Activated T-helper 1 cell treated with anti-CD3 and anti-CD28 coated beads, Interleukin-12 subunit alpha, Interleukin-12 subunit beta, Interleukin-2, Interleukin-4 antibody, amounts not matched to agents 30 ng/mL and 10 ng/mL and 1 ng/mL, durations not matched to agents 14 hours and 24 hours and 36 hours (primary cell): ENCODE data around the gene DHRS4. TPM values are rescaled to one million over a fixed set of nuclear protein-coding genes. Genes with fewer than 3 reads are reported as not detected.
A peak's percentile ranks its signal among the peaks of the same experiment; 100 is the strongest.
"Not testable (repeated sequence)": the region's sequence is repeated elsewhere in the genome, so short reads cannot be mapped to it uniquely, and the experiment has no call there.

ENCODE experiments used
- DNase-seq: peaks from one replicate; pipeline ENCODE4 v3.0.0; 2021; ENCODE audit warnings: low spot score
- H3K27ac Mint-ChIP-seq: one replicate; pipeline ENCODE4 v1.8.0; 2021; ENCODE audit warnings: mild to moderate bottlenecking, mixed read lengths
- H3K27me3 Mint-ChIP-seq: one replicate; pipeline ENCODE4 v1.8.0; 2022; ENCODE audit warnings: mild to moderate bottlenecking, moderate library complexity, mixed read lengths; ENCODE audit not compliant: insufficient read depth
- H3K36me3 Mint-ChIP-seq: one replicate; pipeline ENCODE4 v1.8.0; 2021; ENCODE audit warnings: low read depth, mixed read lengths
- H3K4me1 Mint-ChIP-seq: one replicate; pipeline ENCODE4 v1.8.0; 2021; ENCODE audit warnings: low read depth, mixed read lengths
- H3K4me3 Mint-ChIP-seq: one replicate; pipeline ENCODE4 v1.8.0; 2021; ENCODE audit warnings: mild to moderate bottlenecking, moderate library complexity, mixed read lengths
- H3K9me3 Mint-ChIP-seq: one replicate; pipeline ENCODE4 v1.8.0; 2021; ENCODE audit warnings: mixed read lengths
- intact Hi-C: fragments of 100-400 bp; cut with micrococcal nuclease; formaldehyde crosslinking; loops from one replicate; pipeline ENCODE4 v1.15.1; 2024
- total RNA-seq: library from RNA; stranded (reverse); gene quantifications from 2 replicates; pipeline ENCODE4 v1.2.3, GENCODE V29; 2022

DHRS4 gene
- total RNA-seq, 1 donor from 2014 or later, result 18.4 TPM

- intact Hi-C loops, result no loop called here
- Mint-ChIP-seq H3K9me3 (peaks cover 7% of the 10 kb centered on the region), H3K4me1 (peaks cover 16% of the 10 kb centered on the region), H3K27me3 (no peaks in the 10 kb centered on the region), H3K4me3 (no peak overlapping the region), H3K36me3 (peaks cover 3% of the 10 kb centered on the region), H3K27ac (peak overlapping the region; percentile 18)
- DNase-seq, result no peak
These were observed 3.0 kb upstream of the DHRS4 start for GRCh38 chr14:23950411-23951135.

GRCh38 chr14:23951136-23951466 lies 2.5 kb upstream of the DHRS4 start:
- H3K4me1 Mint-ChIP-seq, result peaks cover 16% of the 10 kb centered on the region
- H3K27me3 Mint-ChIP-seq, H3K36me3 Mint-ChIP-seq, H3K9me3 Mint-ChIP-seq, intact Hi-C loops, DNase-seq, H3K4me3 Mint-ChIP-seq, H3K27ac Mint-ChIP-seq: not testable (repeated sequence)

DNA sequence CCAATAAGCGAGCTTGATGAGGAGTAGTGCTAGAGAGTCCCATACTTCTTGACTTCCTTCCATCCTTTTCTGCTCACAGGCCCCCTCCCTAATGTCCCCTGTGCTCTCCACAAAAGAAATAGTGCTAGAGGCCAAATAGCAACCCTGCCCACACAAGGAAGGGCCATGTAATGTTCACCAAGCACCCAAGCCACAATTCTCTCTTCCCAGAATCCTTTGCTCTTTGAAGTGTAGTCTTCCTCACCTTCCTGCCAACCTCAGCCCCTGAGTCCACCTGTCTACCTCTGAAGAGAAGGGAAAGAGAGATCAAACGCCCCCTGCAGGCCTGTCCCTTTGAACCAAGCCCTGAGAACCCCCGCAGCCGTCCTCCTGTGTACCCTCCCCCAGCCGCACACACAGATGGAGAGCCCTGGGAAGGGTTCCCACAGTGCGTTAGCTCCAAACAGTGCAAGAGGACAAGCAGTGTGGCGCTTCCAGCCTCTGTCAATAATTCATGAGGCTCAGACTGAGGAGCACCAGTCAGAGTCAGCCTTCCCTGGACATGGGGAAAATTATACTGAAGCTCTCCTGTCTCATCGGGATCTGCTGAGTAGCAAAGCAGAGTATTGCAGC lies 1.9 kb upstream of the DHRS4 start:
- DNase-seq, result no peak
- Mint-ChIP-seq H3K9me3 (peaks cover 7% of the 10 kb centered on the region), H3K4me1 (peaks cover 16% of the 10 kb centered on the region), H3K27ac (no peak overlapping the region), H3K27me3 (no peaks in the 10 kb centered on the region), H3K4me3 (no peak overlapping the region), H3K36me3 (peaks cover 6% of the 10 kb centered on the region)
- intact Hi-C loops, result loop anchor here (2.0 kb wide), 1 partner anchor 21 kb away; no protein-coding TSS in a partner anchor

DNA sequence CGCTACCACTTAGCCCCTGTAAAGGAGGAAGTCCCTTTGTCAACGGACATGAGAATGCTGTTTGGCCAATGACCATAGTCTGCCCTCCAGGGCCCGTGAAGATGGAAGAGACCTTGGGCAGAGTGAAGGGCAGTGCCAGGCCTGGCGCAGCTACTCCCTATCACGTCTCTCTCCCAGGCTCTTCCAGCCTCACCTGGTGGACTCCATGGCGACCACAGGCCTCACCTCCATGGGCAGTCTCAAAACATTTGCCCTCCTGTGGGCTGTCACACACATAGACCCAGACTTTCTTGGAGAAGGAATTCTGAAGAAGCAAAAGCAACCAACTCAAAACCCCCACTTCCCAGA lies 480 bp upstream of the DHRS4 start:
- intact Hi-C loops, result loop anchor here (1.0 to 2.0 kb wide), 2 partner anchors 22 to 39 kb away; no protein-coding TSS in a partner anchor
- peak overlapping the region; percentile 92 for H3K4me3 Mint-ChIP-seq
- H3K9me3 Mint-ChIP-seq, H3K27me3 Mint-ChIP-seq, H3K36me3 Mint-ChIP-seq, DNase-seq: not testable (repeated sequence)
- H3K27ac Mint-ChIP-seq, result peak overlapping the region; percentile 72
- peaks cover 16% of the 10 kb centered on the region for H3K4me1 Mint-ChIP-seq

DNA sequence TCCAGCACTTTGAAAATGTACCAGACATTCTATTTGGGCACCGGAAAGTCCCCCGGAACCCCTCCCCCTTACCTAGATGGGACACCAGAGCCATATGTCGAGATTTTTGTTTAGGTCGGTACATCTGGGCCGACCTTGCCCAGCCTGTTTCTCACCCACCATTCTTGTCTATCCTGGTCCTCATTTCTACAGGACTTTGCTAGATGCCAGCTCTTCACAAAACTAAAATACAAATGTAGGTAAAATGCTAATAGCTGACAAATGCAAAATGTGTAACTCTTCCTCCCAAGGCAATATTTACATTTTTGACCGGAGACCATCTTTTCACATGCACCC lies 677 bp downstream of the DHRS4 start:
- Mint-ChIP-seq H3K4me1 (peaks cover 16% of the 10 kb centered on the region), H3K4me3 (peak overlapping the region; percentile 92), H3K27ac (peak overlapping the region; percentile 81)
- H3K36me3 Mint-ChIP-seq, DNase-seq, H3K27me3 Mint-ChIP-seq, H3K9me3 Mint-ChIP-seq: not testable (repeated sequence)
- intact Hi-C loops, result loop anchor here (1.0 to 2.0 kb wide), 4 partner anchors 227 to 365 kb away; no protein-coding TSS in a partner anchor

DNA sequence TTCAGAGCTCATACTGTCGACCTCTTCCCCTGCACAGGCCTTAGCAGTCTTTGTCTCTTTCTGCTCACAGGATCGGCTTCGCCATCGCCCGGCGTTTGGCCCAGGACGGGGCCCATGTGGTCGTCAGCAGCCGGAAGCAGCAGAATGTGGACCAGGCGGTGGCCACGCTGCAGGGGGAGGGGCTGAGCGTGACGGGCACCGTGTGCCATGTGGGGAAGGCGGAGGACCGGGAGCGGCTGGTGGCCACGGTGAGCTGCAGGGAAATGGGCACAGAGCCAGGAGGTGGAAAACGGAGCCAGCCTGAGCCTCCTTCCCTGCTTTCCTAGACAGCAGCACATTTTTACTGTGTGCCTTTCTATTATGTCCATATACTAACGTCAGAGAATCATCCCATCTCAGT lies 1.4 kb downstream of the DHRS4 start:
- intact Hi-C loops, result loop anchor here (1.0 to 2.0 kb wide), 4 partner anchors 228 to 366 kb away; no protein-coding TSS in a partner anchor

DNA sequence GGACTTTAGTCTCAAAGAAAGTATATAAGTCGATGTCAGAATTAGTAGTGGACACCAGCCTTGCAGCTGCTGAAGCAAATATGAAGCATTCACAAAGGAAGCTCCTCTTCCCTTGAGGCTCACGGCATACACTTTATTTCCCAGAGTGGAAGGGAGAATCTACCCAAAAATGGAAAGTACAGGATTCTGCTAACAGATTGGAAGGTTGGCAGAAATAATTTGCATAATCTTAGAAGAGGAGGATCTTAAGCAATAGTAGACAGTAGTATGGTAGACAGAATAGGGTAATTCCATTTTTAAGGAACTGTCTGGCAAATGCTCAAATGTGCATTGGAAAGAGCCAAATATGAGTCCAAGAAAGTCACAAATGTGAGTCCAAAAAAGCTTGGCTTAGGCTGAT lies 2.2 kb downstream of the DHRS4 start:
- H3K4me3 Mint-ChIP-seq, H3K36me3 Mint-ChIP-seq, DNase-seq, H3K27me3 Mint-ChIP-seq, H3K27ac Mint-ChIP-seq, H3K9me3 Mint-ChIP-seq: not testable (repeated sequence)
- H3K4me1 Mint-ChIP-seq, result peaks cover 16% of the 10 kb centered on the region
- intact Hi-C loops, result loop anchor here (2.0 kb wide), 1 partner anchor 323 kb away; no protein-coding TSS in a partner anchor

More for the DNA sequence above, 1.4 kb downstream of the DHRS4 start:
- H3K4me3 Mint-ChIP-seq, result peak overlapping the region; percentile 92
- not testable (repeated sequence) for H3K27ac Mint-ChIP-seq, H3K27me3 Mint-ChIP-seq, DNase-seq, H3K36me3 Mint-ChIP-seq, H3K9me3 Mint-ChIP-seq
- H3K4me1 Mint-ChIP-seq, result peaks cover 16% of the 10 kb centered on the region

DNA sequence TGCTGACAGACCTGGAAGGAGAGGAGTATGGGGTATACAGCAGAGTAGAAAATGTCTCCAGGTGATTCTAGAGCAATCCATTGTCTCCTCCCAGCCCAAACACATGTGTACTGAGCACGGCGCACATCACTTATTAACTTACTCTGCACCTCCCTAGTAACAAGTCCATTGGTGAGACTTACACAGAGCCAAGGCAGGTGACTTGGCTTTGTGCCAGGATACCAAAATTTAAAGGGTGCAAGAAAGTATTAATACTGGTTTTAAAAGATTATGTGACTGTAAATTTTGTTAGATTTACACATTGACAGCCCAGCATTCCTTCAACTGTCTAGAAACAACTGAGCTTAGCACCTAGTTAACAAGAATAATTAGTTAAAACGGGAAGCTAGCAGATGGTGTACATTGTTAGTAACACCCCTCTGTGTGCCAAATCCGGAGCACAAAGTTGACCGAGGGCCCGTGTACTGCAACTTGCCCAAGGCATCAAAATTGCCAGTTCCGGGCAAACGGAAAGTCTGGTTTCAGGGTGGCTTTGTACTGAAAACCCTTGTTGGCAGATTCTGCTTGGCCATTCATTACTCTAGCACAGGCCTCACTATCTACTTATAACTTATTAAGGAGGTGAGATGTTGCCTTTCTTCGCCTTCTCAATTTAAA lies 4.5 kb downstream of the DHRS4 start:
- H3K27ac Mint-ChIP-seq, H3K36me3 Mint-ChIP-seq, H3K4me3 Mint-ChIP-seq, DNase-seq, intact Hi-C loops, H3K27me3 Mint-ChIP-seq, H3K9me3 Mint-ChIP-seq: not testable (repeated sequence)
- H3K4me1 Mint-ChIP-seq, result peaks cover 10% of the 10 kb centered on the region

GRCh38 chr14:23960899-23961298 lies 7.3 kb downstream of the DHRS4 start:
- H3K4me1 Mint-ChIP-seq, intact Hi-C loops, H3K27ac Mint-ChIP-seq, H3K36me3 Mint-ChIP-seq, H3K4me3 Mint-ChIP-seq, DNase-seq, H3K9me3 Mint-ChIP-seq, H3K27me3 Mint-ChIP-seq: not testable (repeated sequence)

DNA sequence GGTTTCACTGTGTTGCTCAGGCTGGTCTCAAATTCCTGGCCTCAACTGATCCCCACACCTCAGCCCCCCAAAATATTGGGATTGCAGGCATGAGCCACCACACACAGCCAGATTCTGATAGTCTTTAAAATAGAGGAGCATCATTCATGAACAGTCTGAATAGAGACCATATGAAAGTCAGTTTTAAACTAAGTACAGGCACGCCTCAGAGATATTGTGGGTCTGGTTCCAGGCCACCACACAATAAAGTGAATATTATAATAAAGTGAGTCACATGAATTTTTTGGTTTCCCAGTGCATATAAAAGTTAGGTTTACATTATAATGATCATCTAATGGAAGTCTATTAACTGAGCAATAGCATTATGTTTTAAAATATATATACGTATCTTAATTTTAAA lies 8.1 kb downstream of the DHRS4 start:
- intact Hi-C loops, H3K4me1 Mint-ChIP-seq, H3K27ac Mint-ChIP-seq, H3K27me3 Mint-ChIP-seq, H3K9me3 Mint-ChIP-seq, H3K4me3 Mint-ChIP-seq, H3K36me3 Mint-ChIP-seq, DNase-seq: not testable (repeated sequence)

DNA sequence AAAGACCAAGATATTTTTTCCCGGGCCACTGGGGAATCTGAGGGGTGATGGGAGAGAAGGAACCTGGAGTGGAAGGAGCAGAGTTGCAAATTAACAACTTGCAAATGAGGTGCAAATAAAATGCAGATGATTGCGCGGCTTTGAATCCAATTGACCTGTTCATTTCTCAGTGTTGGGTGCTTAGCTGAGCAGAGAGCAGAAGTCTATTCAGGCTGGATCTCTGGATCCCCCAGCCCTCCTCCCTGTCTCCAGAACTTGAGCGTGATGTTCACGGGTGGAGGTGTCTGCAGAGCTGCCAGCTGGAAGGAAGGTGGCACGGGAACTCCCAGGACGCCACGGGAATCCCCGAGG lies 15.5 kb downstream of the DHRS4 start:
- H3K27me3 Mint-ChIP-seq, H3K27ac Mint-ChIP-seq, H3K9me3 Mint-ChIP-seq, H3K4me1 Mint-ChIP-seq, H3K4me3 Mint-ChIP-seq, DNase-seq, intact Hi-C loops, H3K36me3 Mint-ChIP-seq: not testable (repeated sequence)

DNA sequence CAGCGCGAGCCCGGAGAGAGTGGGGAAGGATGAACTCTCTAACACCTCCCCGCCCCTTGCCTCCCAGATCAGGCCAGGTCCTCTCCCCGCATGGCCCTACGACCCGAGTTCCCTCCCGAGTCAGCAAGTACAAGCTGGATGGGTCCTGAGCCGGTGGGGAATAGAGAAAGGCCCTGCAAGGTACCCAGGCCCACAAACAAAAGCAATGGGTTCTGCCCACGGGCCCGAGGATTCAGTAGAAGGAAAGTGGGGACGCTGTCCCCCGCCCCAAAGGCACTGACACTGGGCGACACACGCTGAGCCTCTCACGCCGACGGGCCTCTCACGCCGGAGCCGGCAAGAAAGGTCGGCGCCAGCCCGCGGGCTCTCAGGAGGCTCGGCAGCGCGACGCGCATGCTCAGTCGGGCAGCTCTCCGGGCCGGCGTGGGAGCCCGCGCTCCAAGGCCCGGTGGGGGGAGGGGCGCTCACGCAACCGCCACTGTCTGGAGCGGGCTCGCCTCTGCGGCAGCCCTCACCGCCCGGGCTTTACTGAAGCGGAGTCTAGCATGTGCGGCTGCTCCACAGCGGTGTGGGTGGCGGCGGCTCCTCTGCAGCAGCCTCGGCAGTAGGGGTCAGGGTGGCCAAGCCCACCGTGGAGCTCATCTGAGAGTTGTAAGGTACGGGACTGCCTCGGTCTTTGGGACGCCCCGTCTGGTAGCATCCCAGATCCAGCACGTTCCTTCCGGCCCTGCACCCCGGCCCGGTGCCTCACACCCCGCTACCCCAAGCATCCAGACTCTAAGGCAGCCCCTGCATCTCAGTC lies 16.1 kb downstream of the DHRS4 start:
- H3K9me3 Mint-ChIP-seq, H3K27me3 Mint-ChIP-seq, intact Hi-C loops, H3K4me1 Mint-ChIP-seq, H3K4me3 Mint-ChIP-seq, H3K36me3 Mint-ChIP-seq, H3K27ac Mint-ChIP-seq: not testable (repeated sequence)
- peak; percentile 45 for DNase-seq

- intact Hi-C loops, H3K27ac Mint-ChIP-seq: not testable (repeated sequence)
These were observed 16.7 kb downstream of the DHRS4 start for GRCh38 chr14:23970283-23970659.

More at GRCh38 chr14:23970283-23970659, 16.7 kb downstream of the DHRS4 start:
- not testable (repeated sequence) for DNase-seq, H3K4me3 Mint-ChIP-seq, H3K9me3 Mint-ChIP-seq, H3K27me3 Mint-ChIP-seq, H3K4me1 Mint-ChIP-seq, H3K36me3 Mint-ChIP-seq
